Measurements from ENCODE around the gene GLRX3.

DNA sequence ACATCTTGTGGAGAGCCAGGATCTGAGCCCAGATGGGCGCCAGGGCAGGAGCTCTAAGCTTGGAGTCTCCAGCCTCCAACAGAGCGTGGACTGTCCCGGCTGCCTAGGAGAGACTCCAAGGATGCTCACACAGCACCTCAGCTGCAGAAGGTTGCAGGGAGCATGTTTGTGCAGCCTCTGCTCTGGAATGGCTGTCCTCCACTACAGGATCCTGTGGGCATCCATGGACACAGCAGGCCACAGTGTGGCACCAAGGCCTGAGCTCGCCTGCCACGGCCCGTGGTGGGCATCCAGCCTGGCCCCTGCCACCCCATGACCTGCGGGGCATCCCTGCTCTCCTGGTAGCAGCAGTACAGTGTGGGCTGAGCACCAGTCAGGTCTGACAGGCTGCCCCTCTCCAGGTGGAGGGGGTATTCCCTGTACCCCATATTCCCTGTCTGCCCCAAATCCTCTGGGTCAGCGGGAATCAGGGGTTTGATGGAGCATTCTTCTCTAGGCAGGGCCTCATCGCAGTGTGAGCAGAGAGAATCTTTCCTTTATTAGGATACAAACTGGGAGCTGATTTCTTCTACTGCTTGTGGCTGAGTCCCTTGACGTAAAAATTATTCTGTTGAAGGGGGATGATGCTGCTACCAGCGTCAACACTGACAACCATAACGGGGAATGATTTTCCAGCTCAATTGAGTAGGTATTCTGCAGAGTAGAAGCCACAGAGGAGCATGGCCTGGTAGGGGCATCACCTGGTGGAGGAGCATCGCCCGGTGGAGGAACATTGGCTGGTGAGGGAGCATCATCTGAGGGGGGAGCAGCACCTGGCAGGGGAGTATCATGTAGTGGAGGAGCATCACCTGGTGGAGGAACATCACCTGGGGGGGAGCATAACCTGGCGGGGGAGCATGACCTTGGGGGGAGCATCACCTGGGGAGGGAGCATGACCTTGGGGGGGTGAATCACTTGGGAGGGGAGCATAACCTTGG, 60.6 kb downstream of the GLRX3 start:
- TF ChIP-seq, protein P1, sequence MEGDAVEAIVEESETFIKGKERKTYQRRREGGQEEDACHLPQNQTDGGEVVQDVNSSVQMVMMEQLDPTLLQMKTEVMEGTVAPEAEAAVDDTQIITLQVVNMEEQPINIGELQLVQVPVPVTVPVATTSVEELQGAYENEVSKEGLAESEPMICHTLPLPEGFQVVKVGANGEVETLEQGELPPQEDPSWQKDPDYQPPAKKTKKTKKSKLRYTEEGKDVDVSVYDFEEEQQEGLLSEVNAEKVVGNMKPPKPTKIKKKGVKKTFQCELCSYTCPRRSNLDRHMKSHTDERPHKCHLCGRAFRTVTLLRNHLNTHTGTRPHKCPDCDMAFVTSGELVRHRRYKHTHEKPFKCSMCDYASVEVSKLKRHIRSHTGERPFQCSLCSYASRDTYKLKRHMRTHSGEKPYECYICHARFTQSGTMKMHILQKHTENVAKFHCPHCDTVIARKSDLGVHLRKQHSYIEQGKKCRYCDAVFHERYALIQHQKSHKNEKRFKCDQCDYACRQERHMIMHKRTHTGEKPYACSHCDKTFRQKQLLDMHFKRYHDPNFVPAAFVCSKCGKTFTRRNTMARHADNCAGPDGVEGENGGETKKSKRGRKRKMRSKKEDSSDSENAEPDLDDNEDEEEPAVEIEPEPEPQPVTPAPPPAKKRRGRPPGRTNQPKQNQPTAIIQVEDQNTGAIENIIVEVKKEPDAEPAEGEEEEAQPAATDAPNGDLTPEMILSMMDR (IDR thresholded peaks at IDR 0.05; ENCODE audit: insufficient read depth, low read depth, low read length), result no peak
- no peak for TF ChIP-seq EZH2 (IDR thresholded peaks at IDR 0.05; ENCODE audit: insufficient read depth, low read length)

All from astrocyte (in vitro differentiated cells and primary cell).